ENCODE measurements around the gene SLC38A6. TPM values are rescaled to one million over a fixed set of nuclear protein-coding genes. Genes with fewer than 3 reads are reported as not detected.

Gene SLC38A6
- total and polyA plus RNA-seq, 2 of the 13 experiments (the other 11 are each of a cell fraction or from before 2014, with no cell fraction given): 6.9 to 22.1 TPM

GRCh38 chr14:61042220-61042619, 61.2 kb downstream of the SLC38A6 start (continued):
- TF ChIP-seq ZNF350 (CRISPR knock-in tag; IDR thresholded peaks at IDR 0.05; ENCODE audit: borderline replicate concordance, low read depth): no peak
- TF ChIP-seq, protein P1, sequence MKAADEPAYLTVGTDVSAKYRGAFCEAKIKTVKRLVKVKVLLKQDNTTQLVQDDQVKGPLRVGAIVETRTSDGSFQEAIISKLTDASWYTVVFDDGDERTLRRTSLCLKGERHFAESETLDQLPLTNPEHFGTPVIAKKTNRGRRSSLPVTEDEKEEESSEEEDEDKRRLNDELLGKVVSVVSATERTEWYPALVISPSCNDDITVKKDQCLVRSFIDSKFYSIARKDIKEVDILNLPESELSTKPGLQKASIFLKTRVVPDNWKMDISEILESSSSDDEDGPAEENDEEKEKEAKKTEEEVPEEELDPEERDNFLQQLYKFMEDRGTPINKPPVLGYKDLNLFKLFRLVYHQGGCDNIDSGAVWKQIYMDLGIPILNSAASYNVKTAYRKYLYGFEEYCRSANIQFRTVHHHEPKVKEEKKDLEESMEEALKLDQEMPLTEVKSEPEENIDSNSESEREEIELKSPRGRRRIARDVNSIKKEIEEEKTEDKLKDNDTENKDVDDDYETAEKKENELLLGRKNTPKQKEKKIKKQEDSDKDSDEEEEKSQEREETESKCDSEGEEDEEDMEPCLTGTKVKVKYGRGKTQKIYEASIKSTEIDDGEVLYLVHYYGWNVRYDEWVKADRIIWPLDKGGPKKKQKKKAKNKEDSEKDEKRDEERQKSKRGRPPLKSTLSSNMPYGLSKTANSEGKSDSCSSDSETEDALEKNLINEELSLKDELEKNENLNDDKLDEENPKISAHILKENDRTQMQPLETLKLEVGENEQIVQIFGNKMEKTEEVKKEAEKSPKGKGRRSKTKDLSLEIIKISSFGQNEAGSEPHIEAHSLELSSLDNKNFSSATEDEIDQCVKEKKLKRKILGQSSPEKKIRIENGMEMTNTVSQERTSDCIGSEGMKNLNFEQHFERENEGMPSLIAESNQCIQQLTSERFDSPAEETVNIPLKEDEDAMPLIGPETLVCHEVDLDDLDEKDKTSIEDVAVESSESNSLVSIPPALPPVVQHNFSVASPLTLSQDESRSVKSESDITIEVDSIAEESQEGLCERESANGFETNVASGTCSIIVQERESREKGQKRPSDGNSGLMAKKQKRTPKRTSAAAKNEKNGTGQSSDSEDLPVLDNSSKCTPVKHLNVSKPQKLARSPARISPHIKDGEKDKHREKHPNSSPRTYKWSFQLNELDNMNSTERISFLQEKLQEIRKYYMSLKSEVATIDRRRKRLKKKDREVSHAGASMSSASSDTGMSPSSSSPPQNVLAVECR (CRISPR knock-in tag; IDR thresholded peaks at IDR 0.05; ENCODE audit: borderline replicate concordance): no peak
- TF ChIP-seq ZNF839 (CRISPR knock-in tag; IDR thresholded peaks at IDR 0.05; ENCODE audit: borderline replicate concordance): no peak
- no peak for TF ChIP-seq ADNP (CRISPR knock-in tag; IDR thresholded peaks at IDR 0.05)
- peak; percentile 59; the same call in 1 of the 2 replicates for TF ChIP-seq ZKSCAN8 (CRISPR knock-in tag; IDR thresholded peaks at IDR 0.05; ENCODE audit: borderline replicate concordance)
- peak; percentile 48; the same call in 1 of the 2 replicates for TF ChIP-seq ZNF614 (CRISPR knock-in tag; IDR thresholded peaks at IDR 0.05; ENCODE audit: borderline replicate concordance)
- peak; percentile 84 for TF ChIP-seq NR2F6 (IDR thresholded peaks at IDR 0.05)
- TF ChIP-seq NR2F6 (CRISPR knock-in tag; IDR thresholded peaks at IDR 0.05): peak; percentile 72
- no peak for TF ChIP-seq HCFC1 (IDR thresholded peaks at IDR 0.05; ENCODE audit: low read depth, low read length)
- peak; percentile 56; the same call in 1 of the 2 replicates for TF ChIP-seq PITX1 (CRISPR knock-in tag; IDR thresholded peaks at IDR 0.05)
- TF ChIP-seq, protein P2, sequence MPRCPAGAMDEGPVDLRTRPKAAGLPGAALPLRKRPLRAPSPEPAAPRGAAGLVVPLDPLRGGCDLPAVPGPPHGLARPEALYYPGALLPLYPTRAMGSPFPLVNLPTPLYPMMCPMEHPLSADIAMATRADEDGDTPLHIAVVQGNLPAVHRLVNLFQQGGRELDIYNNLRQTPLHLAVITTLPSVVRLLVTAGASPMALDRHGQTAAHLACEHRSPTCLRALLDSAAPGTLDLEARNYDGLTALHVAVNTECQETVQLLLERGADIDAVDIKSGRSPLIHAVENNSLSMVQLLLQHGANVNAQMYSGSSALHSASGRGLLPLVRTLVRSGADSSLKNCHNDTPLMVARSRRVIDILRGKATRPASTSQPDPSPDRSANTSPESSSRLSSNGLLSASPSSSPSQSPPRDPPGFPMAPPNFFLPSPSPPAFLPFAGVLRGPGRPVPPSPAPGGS (CRISPR knock-in tag; IDR thresholded peaks at IDR 0.05): no peak
- peak in 1 of 2 experiments; percentile 83; a peak in 2 of 4 replicates for TF ChIP-seq EP300 (IDR thresholded peaks at IDR 0.05; ENCODE audit: low read depth in 2 of 2, low read length in 2 of 2)
- peak; percentile 51; the same call in 1 of the 2 replicates for TF ChIP-seq EP300 (CRISPR knock-in tag; IDR thresholded peaks at IDR 0.05; ENCODE audit: borderline replicate concordance)
- TF ChIP-seq HHEX (CRISPR knock-in tag; IDR thresholded peaks at IDR 0.05): peak; percentile 97
- TF ChIP-seq NR2F2 (IDR thresholded peaks at IDR 0.05; ENCODE audit: borderline replicate concordance, low read depth): peak; percentile 79
- peak; percentile 92 for TF ChIP-seq RXRB (CRISPR knock-in tag; IDR thresholded peaks at IDR 0.05; ENCODE audit: borderline replicate concordance)
- 0 out of 2 replicates have a peak, but pooled peaks have one; percentile 25 for TF ChIP-seq SIX4 (CRISPR knock-in tag; IDR thresholded peaks at IDR 0.05)
- TF ChIP-seq, protein P3, sequence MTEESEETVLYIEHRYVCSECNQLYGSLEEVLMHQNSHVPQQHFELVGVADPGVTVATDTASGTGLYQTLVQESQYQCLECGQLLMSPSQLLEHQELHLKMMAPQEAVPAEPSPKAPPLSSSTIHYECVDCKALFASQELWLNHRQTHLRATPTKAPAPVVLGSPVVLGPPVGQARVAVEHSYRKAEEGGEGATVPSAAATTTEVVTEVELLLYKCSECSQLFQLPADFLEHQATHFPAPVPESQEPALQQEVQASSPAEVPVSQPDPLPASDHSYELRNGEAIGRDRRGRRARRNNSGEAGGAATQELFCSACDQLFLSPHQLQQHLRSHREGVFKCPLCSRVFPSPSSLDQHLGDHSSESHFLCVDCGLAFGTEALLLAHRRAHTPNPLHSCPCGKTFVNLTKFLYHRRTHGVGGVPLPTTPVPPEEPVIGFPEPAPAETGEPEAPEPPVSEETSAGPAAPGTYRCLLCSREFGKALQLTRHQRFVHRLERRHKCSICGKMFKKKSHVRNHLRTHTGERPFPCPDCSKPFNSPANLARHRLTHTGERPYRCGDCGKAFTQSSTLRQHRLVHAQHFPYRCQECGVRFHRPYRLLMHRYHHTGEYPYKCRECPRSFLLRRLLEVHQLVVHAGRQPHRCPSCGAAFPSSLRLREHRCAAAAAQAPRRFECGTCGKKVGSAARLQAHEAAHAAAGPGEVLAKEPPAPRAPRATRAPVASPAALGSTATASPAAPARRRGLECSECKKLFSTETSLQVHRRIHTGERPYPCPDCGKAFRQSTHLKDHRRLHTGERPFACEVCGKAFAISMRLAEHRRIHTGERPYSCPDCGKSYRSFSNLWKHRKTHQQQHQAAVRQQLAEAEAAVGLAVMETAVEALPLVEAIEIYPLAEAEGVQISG (CRISPR knock-in tag; IDR thresholded peaks at IDR 0.05): no peak
- no peak for TF ChIP-seq TMF1 (CRISPR knock-in tag; IDR thresholded peaks at IDR 0.05; ENCODE audit: low read depth)
- TF ChIP-seq MBD4 (IDR thresholded peaks at IDR 0.05; ENCODE audit: borderline replicate concordance, low read length): peak; percentile 69; the same call in 1 of the 2 replicates
- TF ChIP-seq FOXK1 (CRISPR knock-in tag; IDR thresholded peaks at IDR 0.05; ENCODE audit: borderline replicate concordance, low read depth): peak; percentile 86; the same call in 1 of the 2 replicates
- no peak for TF ChIP-seq HOXD1 (CRISPR knock-in tag; IDR thresholded peaks at IDR 0.05)
- no peak for TF ChIP-seq NFE2L2 (IDR thresholded peaks at IDR 0.05; ENCODE audit: low read length)
- no peak for TF ChIP-seq U2AF2 (IDR thresholded peaks at IDR 0.05; ENCODE audit: low read depth, low read length)
- TF ChIP-seq NCOA2 (CRISPR knock-in tag; IDR thresholded peaks at IDR 0.05): peak; percentile 88

All from HepG2 (cell line).